Neural cell (in vitro differentiated cells): ENCODE measurements around the gene CNOT3.

Experiments
- EZH2 ChIP-seq: fragments of 200-600, 300-800 bp; shearing (Covaris generic), sonication (generic); IDR thresholded peaks from 2 replicates; pipeline ENCODE4 v1.6.1; 2014; ENCODE audit warnings: antibody characterized with exemption, low read length, borderline replicate concordance, mild to moderate bottlenecking; ENCODE audit not compliant: insufficient read depth, poor library complexity, severe bottlenecking
- POLR2AphosphoS5 ChIP-seq: IDR thresholded peaks from 2 replicates; pipeline ENCODE4 v1.6.1; 2012
- RAD21 ChIP-seq: fragments of 450-650 bp; conservative IDR thresholded peaks from 2 replicates; pipeline ENCODE4 v1.6.1; 2014; ENCODE audit warnings: antibody characterized with exemption, mild to moderate bottlenecking, moderate library complexity
- SMC3 ChIP-seq: fragments of 450-650 bp; conservative IDR thresholded peaks from 2 replicates; pipeline ENCODE4 v1.6.1; 2014; ENCODE audit warnings: antibody characterized with exemption, mild to moderate bottlenecking, moderate library complexity; ENCODE audit not compliant: poor library complexity
- TF ChIP-seq, protein P1 (sequence below): fragments of 450-650 bp; IDR thresholded peaks from 2 replicates; pipeline ENCODE4 v1.5.1; 2014; ENCODE audit warnings: antibody characterized with exemption, mild to moderate bottlenecking, moderate library complexity; ENCODE audit not compliant: poor library complexity, severe bottlenecking

GRCh38 chr19:54104998-54105715 lies 32.4 kb upstream of the CNOT3 start:
- TF ChIP-seq, protein P1, sequence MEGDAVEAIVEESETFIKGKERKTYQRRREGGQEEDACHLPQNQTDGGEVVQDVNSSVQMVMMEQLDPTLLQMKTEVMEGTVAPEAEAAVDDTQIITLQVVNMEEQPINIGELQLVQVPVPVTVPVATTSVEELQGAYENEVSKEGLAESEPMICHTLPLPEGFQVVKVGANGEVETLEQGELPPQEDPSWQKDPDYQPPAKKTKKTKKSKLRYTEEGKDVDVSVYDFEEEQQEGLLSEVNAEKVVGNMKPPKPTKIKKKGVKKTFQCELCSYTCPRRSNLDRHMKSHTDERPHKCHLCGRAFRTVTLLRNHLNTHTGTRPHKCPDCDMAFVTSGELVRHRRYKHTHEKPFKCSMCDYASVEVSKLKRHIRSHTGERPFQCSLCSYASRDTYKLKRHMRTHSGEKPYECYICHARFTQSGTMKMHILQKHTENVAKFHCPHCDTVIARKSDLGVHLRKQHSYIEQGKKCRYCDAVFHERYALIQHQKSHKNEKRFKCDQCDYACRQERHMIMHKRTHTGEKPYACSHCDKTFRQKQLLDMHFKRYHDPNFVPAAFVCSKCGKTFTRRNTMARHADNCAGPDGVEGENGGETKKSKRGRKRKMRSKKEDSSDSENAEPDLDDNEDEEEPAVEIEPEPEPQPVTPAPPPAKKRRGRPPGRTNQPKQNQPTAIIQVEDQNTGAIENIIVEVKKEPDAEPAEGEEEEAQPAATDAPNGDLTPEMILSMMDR, result no peak
- TF ChIP-seq SMC3 (no peak), EZH2 (no peak), POLR2AphosphoS5 (no peak), RAD21 (no peak)
